ENCODE data around the gene WDR75.

WDR75 gene

GRCh38 chr2:189522435-189523151 lies 81.3 kb downstream of the WDR75 start:
- TF ChIP-seq Cebpa-rat (IDR thresholded peaks at IDR 0.05), result no peak
- peaks cover 0 to 4% (median 0%) of the 10 kb centered on the region in 11 experiments; a peak in 4 of 22 replicates for H3K9me3 ChIP-seq (replicated peaks in 1 of 11)
- peak overlapping the region in 3 of 11 experiments; percentile 31 to 66 (median 57); a peak in 5 of 22 replicates for H3K27ac ChIP-seq

GRCh38 chr2:189524746-189525145 lies 83.5 kb downstream of the WDR75 start:
- no peak overlapping the region for H3K4me2 ChIP-seq
- H3K9me3 ChIP-seq (replicated peaks in 1 of 11), result no peaks in the 10 kb centered on the region
- no peaks in the 10 kb centered on the region for H3K36me3 ChIP-seq
- H3K27ac ChIP-seq, result no peak overlapping the region
- peaks cover 0 to 47% (median 0%) of the 10 kb centered on the region in 10 experiments; a peak in 6 of 20 replicates for H3K4me1 ChIP-seq
- no peaks in the 10 kb centered on the region for H3K27me3 ChIP-seq
- no peak overlapping the region for H3K4me3 ChIP-seq
- no peak for TF ChIP-seq Cebpa-rat (IDR thresholded peaks at IDR 0.05)
- H4K20me1 ChIP-seq, result no peaks in the 10 kb centered on the region
- H3K9ac ChIP-seq, result no peak overlapping the region

More at GRCh38 chr2:189522435-189523151, 81.3 kb downstream of the WDR75 start:
- no peaks in the 10 kb centered on the region for H3K27me3 ChIP-seq
- H3K4me1 ChIP-seq, result peaks cover 0 to 66% (median 0%) of the 10 kb centered on the region in 10 experiments; a peak in 8 of 20 replicates
- H3K4me2 ChIP-seq, result peak overlapping the region in 3 of 11 experiments; percentile 40 to 73 (median 50); a peak in 5 of 22 replicates
- no peaks in the 10 kb centered on the region for H4K20me1 ChIP-seq
- no peak overlapping the region for H3K4me3 ChIP-seq
- H3K36me3 ChIP-seq, result no peaks in the 10 kb centered on the region
- H3K9ac ChIP-seq, result no peak overlapping the region

Measured in BLaER1 treated with 17β-estradiol and CSF1 and Interleukin-3, amounts not matched to agents 10 nM and 100 nM (cell line).